ENCODE measurements around the gene ALG9.
"Not testable (repeated sequence)": the region's sequence is repeated elsewhere in the genome, so short reads cannot be mapped to it uniquely, and the experiment has no call there.

The ALG9 gene

GRCh38 chr11:111772535-111772934 lies 98.8 kb downstream of the ALG9 start:
- ChIA-PET POLR2A (no interaction called here), CTCF (interaction anchor here (1.3 to 2.0 kb wide), 3 partner anchors 14 to 186 kb away, joined by 4 to 5 read pairs (median 5); no protein-coding TSS in a partner anchor)

GRCh38 chr11:111771205-111771604 lies 100.2 kb downstream of the ALG9 start:
- POLR2A ChIA-PET: not testable (repeated sequence)
- CTCF ChIA-PET: interaction anchor here (1.4 to 3.0 kb wide), 3 partner anchors 8 to 133 kb away, joined by 3 to 16 read pairs (median 4); no protein-coding TSS in a partner anchor

More at GRCh38 chr11:111772535-111772934, 98.8 kb downstream of the ALG9 start:
- DNase-seq (ENCODE audit: extremely low spot score): no peak
- TF ChIP-seq CTCF (IDR thresholded peaks at IDR 0.05; ENCODE audit: control extremely low read depth, extremely low read depth, low read depth, missing control alignments): no peak

GRCh38 chr11:111770581-111771134 lies 100.7 kb downstream of the ALG9 start:
- POLR2A ChIA-PET: no interaction called here
- peak; percentile 1 for TF ChIP-seq CTCF (IDR thresholded peaks at IDR 0.05; ENCODE audit: control extremely low read depth, extremely low read depth, low read depth, missing control alignments)
- CTCF ChIA-PET: interaction anchor here (1.4 to 3.0 kb wide), 4 partner anchors 9 to 133 kb away, joined by 3 to 16 read pairs (median 6); no protein-coding TSS in a partner anchor
- DNase-seq (ENCODE audit: extremely low spot score): no peak

More at GRCh38 chr11:111771205-111771604, 100.2 kb downstream of the ALG9 start:
- not testable (repeated sequence) for DNase-seq (ENCODE audit: extremely low spot score)

GRCh38 chr11:111766834-111767142 lies 104.6 kb downstream of the ALG9 start:
- DNase-seq (ENCODE audit: extremely low spot score): no peak
- CTCF ChIA-PET: interaction anchor here (1.0 to 5.8 kb wide), 14 partner anchors 10 to 180 kb away, joined by 3 to 72 read pairs (median 4); partner anchors contain the start of gene SIK2
- no peak for TF ChIP-seq CTCF (IDR thresholded peaks at IDR 0.05; ENCODE audit: control extremely low read depth, extremely low read depth, low read depth, missing control alignments)
- POLR2A ChIA-PET: interaction anchor here (0.7 kb wide), 1 partner anchor 196 kb away, joined by 4 read pairs; no protein-coding TSS in a partner anchor

GRCh38 chr11:111765984-111766833 lies 105.2 kb downstream of the ALG9 start, which contains the start of gene PPP2R1B:
TSS of gene PPP2R1B (minus strand) at chr11:111766389. CDS start at chr11:111766361, 28 bp downstream.
- CTCF ChIA-PET: interaction anchor here (1.0 to 5.8 kb wide), 14 partner anchors 10 to 180 kb away, joined by 3 to 72 read pairs (median 4); partner anchors contain the start of gene SIK2
- POLR2A ChIA-PET: interaction anchor here (0.6 to 0.9 kb wide), 3 partner anchors 38 to 196 kb away, joined by 3 to 4 read pairs (median 3); no protein-coding TSS in a partner anchor
- DNase-seq (ENCODE audit: extremely low spot score): peak; percentile 97
- TF ChIP-seq CTCF (IDR thresholded peaks at IDR 0.05; ENCODE audit: control extremely low read depth, extremely low read depth, low read depth, missing control alignments): no peak

- ChIA-PET POLR2A (interaction anchor here (0.9 kb wide), 1 partner anchor 38 kb away, joined by 3 read pairs; no protein-coding TSS in a partner anchor), CTCF (interaction anchor here (0.9 to 5.8 kb wide), 9 partner anchors 11 to 178 kb away, joined by 3 to 72 read pairs (median 5); no protein-coding TSS in a partner anchor)
- no peak for TF ChIP-seq CTCF (IDR thresholded peaks at IDR 0.05; ENCODE audit: control extremely low read depth, extremely low read depth, low read depth, missing control alignments)
- DNase-seq (ENCODE audit: extremely low spot score): no peak
These were observed 105.9 kb downstream of the ALG9 start for GRCh38 chr11:111765320-111765983.
